ENCODE data around the gene SUSD6. TPM values are rescaled to one million over a fixed set of nuclear protein-coding genes. Genes with fewer than 3 reads are reported as not detected.
A peak's percentile ranks its signal among the peaks of the same experiment; 100 is the strongest.

SUSD6 gene
- total and polyA plus RNA-seq, 9 of the 15 experiments (the other 6 are each of a cell fraction or from before 2014, with no cell fraction given): 2.9 to 20.7 (median 5.6) TPM

DNA sequence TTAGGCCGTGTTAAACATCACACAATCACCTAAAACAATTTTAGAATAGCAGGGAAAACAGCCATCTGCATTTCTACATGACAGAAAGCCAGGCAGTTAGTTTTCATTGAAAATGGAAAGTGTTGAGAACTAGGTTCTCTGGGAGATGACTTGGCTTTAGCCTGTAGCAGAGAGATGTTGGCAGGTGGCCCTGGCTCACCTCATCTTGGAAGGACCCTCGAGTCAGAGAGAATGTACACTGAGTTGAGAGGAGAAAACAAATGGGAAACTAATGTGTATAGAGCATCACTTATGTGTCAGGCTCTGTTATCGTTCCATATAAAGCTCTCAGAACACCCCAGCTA lies 51.9 kb downstream of the SUSD6 start:
- intact Hi-C loops (cut with micrococcal nuclease) (no loop called here), in situ Hi-C loops (cut with MboI) (no loop called here)
- H3K9me3 ChIP-seq (replicated peaks; ENCODE audit: control insufficient read depth, insufficient read depth, low read depth, low read length): no peaks in the 10 kb centered on the region
- H3K9ac ChIP-seq (ENCODE audit: insufficient read depth in 1 of 2, low read depth in 2 of 2, low read length in 2 of 2): no peak overlapping the region
- WGBS (ENCODE audit: insufficient coverage, low coverage, missing lambda C conversion rate): 36% methylated on average over 2 of the region's 3 CpGs
- no peaks in the 10 kb centered on the region for H3K27me3 ChIP-seq (ENCODE audit: control insufficient read depth in 2 of 2, insufficient read depth in 2 of 2, low read length in 2 of 2)
- DNase-seq (ENCODE audit: extremely low read depth in 1 of 4, low spot score in 3 of 4) (no peak), ATAC-seq (no peak), FAIRE-seq (no peak)
- TF ChIP-seq CBFB (CRISPR knock-in tag; IDR thresholded peaks at IDR 0.05) (no peak), FOSL1 (tag; conservative IDR thresholded peaks at IDR 0.05) (0 out of 2 replicates have a peak, but pooled peaks have one; percentile 28)
- no peak overlapping the region for H2AFZ ChIP-seq (ENCODE audit: low read depth, low read length)
- no TSS peak for BruUV-seq (replicated peaks)
- H3K36me3 ChIP-seq (ENCODE audit: control insufficient read depth, insufficient read depth, low read length): peaks cover 24% of the 10 kb centered on the region; the same call in 2 of the 3 replicates
- H3K4me3 ChIP-seq: no peak overlapping the region
- POLR2A ChIA-PET: interaction anchor here (0.7 kb wide), 1 partner anchor 16 kb away, joined by 3 read pairs; no protein-coding TSS in a partner anchor
- H3K9me1 ChIP-seq (ENCODE audit: control insufficient read depth, insufficient read depth, low read length): no peaks in the 10 kb centered on the region
- CTCF ChIA-PET (ENCODE audit: low intra/inter-chr PET ratio): no interaction called here
- peaks cover 80% of the 10 kb centered on the region for H3K79me2 ChIP-seq (ENCODE audit: control insufficient read depth, insufficient read depth, low read length)
- H3K4me2 ChIP-seq (ENCODE audit: insufficient read depth, low read length): no peak overlapping the region
- H3K27ac ChIP-seq (ENCODE audit: extremely low read depth, low read depth, low read length): no peak overlapping the region; the same call in 2 of the 3 replicates
- H4K20me1 ChIP-seq (replicated peaks; ENCODE audit: control insufficient read depth, insufficient read depth, low read length): no peaks in the 10 kb centered on the region
- H3K4me1 ChIP-seq (replicated peaks in 1 of 2; ENCODE audit: control insufficient read depth in 2 of 2, insufficient read depth in 2 of 2, low read length in 2 of 2): peaks cover 9 to 47% of the 10 kb centered on the region in 2 experiments; a peak in 4 of 5 replicates

DNA sequence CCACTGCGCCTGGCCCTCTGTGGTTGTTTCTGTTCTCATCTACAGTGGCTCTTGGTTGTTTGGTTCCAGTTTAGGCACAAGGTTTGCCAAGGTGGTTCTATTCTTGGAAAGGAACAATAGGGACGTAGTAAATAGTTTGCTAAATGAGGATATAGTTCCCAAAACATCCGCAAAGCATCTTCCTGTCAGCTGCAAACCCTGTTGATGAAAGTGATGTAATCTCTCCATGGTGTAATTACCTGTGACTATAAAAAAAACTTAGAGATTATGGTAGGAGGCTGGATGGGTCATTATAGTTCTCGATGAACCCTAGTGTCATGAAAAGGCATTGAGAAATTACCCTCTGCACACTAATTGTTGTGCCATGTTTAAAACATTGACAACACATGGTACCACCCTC lies 52.9 kb downstream of the SUSD6 start:
- intact Hi-C loops (cut with micrococcal nuclease) (no loop called here), in situ Hi-C loops (cut with MboI) (no loop called here)
- FAIRE-seq (no peak), ATAC-seq (no peak), DNase-seq (ENCODE audit: extremely low read depth in 1 of 4, low spot score in 3 of 4) (no peak)
- peaks cover under 1% of the 10 kb centered on the region; the same call in 1 of the 2 replicates for H4K20me1 ChIP-seq (replicated peaks; ENCODE audit: control insufficient read depth, insufficient read depth, low read length)
- H3K36me3 ChIP-seq (ENCODE audit: control insufficient read depth, insufficient read depth, low read length): peaks cover 17% of the 10 kb centered on the region; the same call in 2 of the 3 replicates
- H3K79me2 ChIP-seq (ENCODE audit: control insufficient read depth, insufficient read depth, low read length): peaks cover 71% of the 10 kb centered on the region
- H3K4me2 ChIP-seq (ENCODE audit: insufficient read depth, low read length): no peak overlapping the region
- no peak overlapping the region for H3K27ac ChIP-seq (ENCODE audit: extremely low read depth, low read depth, low read length)
- H3K4me3 ChIP-seq: no peak overlapping the region
- no peaks in the 10 kb centered on the region for H3K9me1 ChIP-seq (ENCODE audit: control insufficient read depth, insufficient read depth, low read length)
- CTCF ChIA-PET (ENCODE audit: low intra/inter-chr PET ratio): no interaction called here
- no TSS peak for BruUV-seq (replicated peaks)
- H2AFZ ChIP-seq (ENCODE audit: low read depth, low read length): no peak overlapping the region
- H3K9ac ChIP-seq (ENCODE audit: insufficient read depth in 1 of 2, low read depth in 2 of 2, low read length in 2 of 2): no peak overlapping the region
- H3K9me3 ChIP-seq (replicated peaks; ENCODE audit: control insufficient read depth, insufficient read depth, low read depth, low read length): no peaks in the 10 kb centered on the region
- 83% methylated on average over 4 of the region's 4 CpGs for WGBS (ENCODE audit: insufficient coverage, low coverage, missing lambda C conversion rate)
- H3K27me3 ChIP-seq (ENCODE audit: control insufficient read depth in 2 of 2, insufficient read depth in 2 of 2, low read length in 2 of 2): no peaks in the 10 kb centered on the region
- H3K4me1 ChIP-seq (replicated peaks in 1 of 2; ENCODE audit: control insufficient read depth in 2 of 2, insufficient read depth in 2 of 2, low read length in 2 of 2): peaks cover 5 to 39% of the 10 kb centered on the region in 2 experiments; a peak in 4 of 5 replicates
- TF ChIP-seq ETS2 (tag; IDR thresholded peaks at IDR 0.05; ENCODE audit: borderline replicate concordance, poor library complexity, severe bottlenecking) (no peak), ZNF354B (CRISPR knock-in tag; IDR thresholded peaks at IDR 0.05) (no peak), HDAC2 (IDR thresholded peaks at IDR 0.05) (no peak), ARHGAP35 (IDR thresholded peaks at IDR 0.05; ENCODE audit: partially characterized antibody) (no peak), ZKSCAN3 (CRISPR knock-in tag; IDR thresholded peaks at IDR 0.05) (no peak)
- POLR2A ChIA-PET: no interaction called here
